ENCODE measurements around the gene STAP2. TPM values are rescaled to one million over a fixed set of nuclear protein-coding genes. Genes with fewer than 3 reads are reported as not detected.

The STAP2 gene
- total and polyA plus RNA-seq, 10 of the 15 experiments (the other 5 are each of a cell fraction or from before 2014, with no cell fraction given), result 0.84 to 22.4 (median 15.2) TPM

- TF ChIP-seq CEBPZ (IDR thresholded peaks at IDR 0.05; ENCODE audit: low read depth, low read length) (no peak), NFYB (IDR thresholded peaks at IDR 0.05; ENCODE audit: insufficient read depth, low read depth, low read length) (no peak), CHD4 (IDR thresholded peaks at IDR 0.05) (no peak)
- TF ChIP-seq, protein P1, sequence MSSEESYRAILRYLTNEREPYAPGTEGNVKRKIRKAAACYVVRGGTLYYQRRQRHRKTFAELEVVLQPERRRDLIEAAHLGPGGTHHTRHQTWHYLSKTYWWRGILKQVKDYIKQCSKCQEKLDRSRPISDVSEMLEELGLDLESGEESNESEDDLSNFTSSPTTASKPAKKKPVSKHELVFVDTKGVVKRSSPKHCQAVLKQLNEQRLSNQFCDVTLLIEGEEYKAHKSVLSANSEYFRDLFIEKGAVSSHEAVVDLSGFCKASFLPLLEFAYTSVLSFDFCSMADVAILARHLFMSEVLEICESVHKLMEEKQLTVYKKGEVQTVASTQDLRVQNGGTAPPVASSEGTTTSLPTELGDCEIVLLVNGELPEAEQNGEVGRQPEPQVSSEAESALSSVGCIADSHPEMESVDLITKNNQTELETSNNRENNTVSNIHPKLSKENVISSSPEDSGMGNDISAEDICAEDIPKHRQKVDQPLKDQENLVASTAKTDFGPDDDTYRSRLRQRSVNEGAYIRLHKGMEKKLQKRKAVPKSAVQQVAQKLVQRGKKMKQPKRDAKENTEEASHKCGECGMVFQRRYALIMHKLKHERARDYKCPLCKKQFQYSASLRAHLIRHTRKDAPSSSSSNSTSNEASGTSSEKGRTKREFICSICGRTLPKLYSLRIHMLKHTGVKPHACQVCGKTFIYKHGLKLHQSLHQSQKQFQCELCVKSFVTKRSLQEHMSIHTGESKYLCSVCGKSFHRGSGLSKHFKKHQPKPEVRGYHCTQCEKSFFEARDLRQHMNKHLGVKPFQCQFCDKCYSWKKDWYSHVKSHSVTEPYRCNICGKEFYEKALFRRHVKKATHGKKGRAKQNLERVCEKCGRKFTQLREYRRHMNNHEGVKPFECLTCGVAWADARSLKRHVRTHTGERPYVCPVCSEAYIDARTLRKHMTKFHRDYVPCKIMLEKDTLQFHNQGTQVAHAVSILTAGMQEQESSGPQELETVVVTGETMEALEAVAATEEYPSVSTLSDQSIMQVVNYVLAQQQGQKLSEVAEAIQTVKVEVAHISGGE (CRISPR knock-in tag; IDR thresholded peaks at IDR 0.05), result no peak
Measured at GRCh38 chr19:4302243-4302640, 36.4 kb downstream of the STAP2 start, which contains the start of gene TMIGD2 (continued).

DNA sequence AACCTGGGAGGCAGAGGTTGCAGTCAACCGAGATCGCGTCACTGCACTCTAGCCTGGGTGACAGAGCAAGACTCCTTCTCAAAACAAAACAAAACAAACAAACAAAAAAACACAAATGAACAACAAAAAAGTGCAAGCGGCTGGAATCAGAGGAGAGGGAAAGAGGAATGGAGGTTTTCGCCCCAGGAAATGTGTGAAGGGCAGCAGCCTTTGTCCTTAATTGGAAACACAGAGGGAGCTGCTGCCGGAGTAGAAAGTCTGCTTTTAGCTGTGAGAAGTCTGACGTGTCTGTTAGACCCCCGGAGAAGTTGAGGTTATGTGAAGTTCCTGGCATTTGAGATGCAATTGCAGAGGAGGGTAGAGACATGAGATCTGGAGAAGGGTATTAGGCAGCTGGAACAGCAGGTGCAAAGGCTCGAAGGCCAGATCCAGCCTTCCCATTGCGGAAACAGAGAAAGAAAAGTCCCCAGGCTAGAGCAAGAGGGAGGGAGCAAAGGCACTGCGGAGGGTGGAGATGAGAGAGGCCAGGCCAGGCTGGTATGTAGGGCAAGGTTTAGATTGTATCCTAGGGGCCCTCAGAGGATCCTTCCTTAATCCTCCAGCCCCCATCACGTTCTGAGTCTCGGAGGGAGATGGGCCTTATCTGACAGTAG lies 36.9 kb downstream of the STAP2 start:
- Histone ChIP-seq H3K4me1 (ENCODE audit: control insufficient read depth, insufficient read depth, low read length) (no peaks in the 10 kb centered on the region), H3K9me3 (replicated peaks; ENCODE audit: control insufficient read depth, insufficient read depth, low read length) (no peaks in the 10 kb centered on the region), H3K27ac (ENCODE audit: control insufficient read depth, insufficient read depth) (no peak overlapping the region), H3K9ac (ENCODE audit: control insufficient read depth, insufficient read depth, low read length) (no peak overlapping the region), H3K36me3 (ENCODE audit: control insufficient read depth in 2 of 2, insufficient read depth in 2 of 2, low read length in 1 of 2) (no peaks in the 10 kb centered on the region), H4K20me1 (ENCODE audit: control insufficient read depth, insufficient read depth) (no peaks in the 10 kb centered on the region), H3K4me2 (ENCODE audit: control insufficient read depth, insufficient read depth) (no peak overlapping the region), H3K27me3 (replicated peaks in 1 of 2; ENCODE audit: control insufficient read depth in 2 of 2, insufficient read depth in 2 of 2, low read length in 1 of 2) (no peaks in the 10 kb centered on the region), H3K79me2 (ENCODE audit: control insufficient read depth, insufficient read depth, low read length) (no peaks in the 10 kb centered on the region), H2AFZ (ENCODE audit: control insufficient read depth, low read depth, low read length) (no peak overlapping the region), H3K4me3 (no peak overlapping the region)
- WGBS (ENCODE audit: insufficient coverage, insufficient replicate concordance, low lambda C conversion rate, missing lambda C conversion rate), result 47% methylated on average over 13 of the region's 13 CpGs
- CTCF ChIA-PET, result interaction anchor here (1.6 kb wide), 1 partner anchor 35 kb away, joined by 6 read pairs; no protein-coding TSS in a partner anchor
- DNase-seq (ENCODE audit: low read depth, low spot score), result no peak
- POLR2A ChIA-PET, result no interaction called here
- no peak for FAIRE-seq
- RAD21 ChIA-PET (ENCODE audit: unreplicated experiment), result no interaction called here
- BruUV-seq (replicated peaks), result no TSS peak
- in situ Hi-C loops (cut with MboI), result no loop called here
- ATAC-seq, result no peak
- intact Hi-C loops (cut with micrococcal nuclease; ENCODE audit: unreplicated experiment), result no loop called here
- TF ChIP-seq ELK1 (IDR thresholded peaks at IDR 0.05; ENCODE audit: low read depth, low read length), result no peak
- TF ChIP-seq FOS (IDR thresholded peaks at IDR 0.05; ENCODE audit: borderline replicate concordance, extremely low read depth, insufficient read length), result no peak
- TF ChIP-seq NFYB (IDR thresholded peaks at IDR 0.05; ENCODE audit: insufficient read depth, low read depth, low read length), result no peak
- no peak for TF ChIP-seq RCOR1 (conservative IDR thresholded peaks at IDR 0.05; ENCODE audit: low read depth, low read length)
- TF ChIP-seq IKZF1 (conservative IDR thresholded peaks at IDR 0.05), result no peak
- TF ChIP-seq ESRRA (IDR thresholded peaks at IDR 0.05; ENCODE audit: low read length), result no peak
- SMC1A ChIA-PET (ENCODE audit: uncharacterized antibody, unreplicated experiment), result no interaction called here

Measured in GM12878 (cell line).